GM19099 (cell line): ENCODE results near the gene SPAG5.

Source experiments
- POLR2A ChIP-seq: IDR thresholded peaks from 3 replicates; pipeline ENCODE4 v1.6.1; 2011; ENCODE audit warnings: low read depth; ENCODE audit not compliant: insufficient read length; ENCODE audit errors: extremely low read depth

The SPAG5 gene

DNA sequence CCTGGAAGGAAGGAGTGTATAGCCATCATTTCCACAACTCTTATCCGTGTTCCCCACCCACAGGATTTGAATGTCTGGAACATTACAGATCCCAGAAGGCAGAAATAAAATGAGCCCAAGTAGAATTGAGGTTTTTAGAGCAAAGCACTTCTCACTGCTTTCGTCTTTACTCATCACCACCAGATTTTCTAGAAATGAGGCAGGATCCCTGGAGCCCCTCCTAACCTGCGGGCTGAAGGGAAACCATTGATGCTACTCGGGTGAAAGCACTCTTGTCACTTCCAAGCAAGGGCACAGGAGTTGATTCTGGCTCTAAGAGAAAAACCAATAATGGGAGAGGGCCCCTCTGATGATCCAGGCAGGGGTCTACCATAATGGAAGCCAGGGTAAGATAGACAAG, 19.3 kb downstream of the SPAG5 start:
- TF ChIP-seq POLR2A, result no peak

DNA sequence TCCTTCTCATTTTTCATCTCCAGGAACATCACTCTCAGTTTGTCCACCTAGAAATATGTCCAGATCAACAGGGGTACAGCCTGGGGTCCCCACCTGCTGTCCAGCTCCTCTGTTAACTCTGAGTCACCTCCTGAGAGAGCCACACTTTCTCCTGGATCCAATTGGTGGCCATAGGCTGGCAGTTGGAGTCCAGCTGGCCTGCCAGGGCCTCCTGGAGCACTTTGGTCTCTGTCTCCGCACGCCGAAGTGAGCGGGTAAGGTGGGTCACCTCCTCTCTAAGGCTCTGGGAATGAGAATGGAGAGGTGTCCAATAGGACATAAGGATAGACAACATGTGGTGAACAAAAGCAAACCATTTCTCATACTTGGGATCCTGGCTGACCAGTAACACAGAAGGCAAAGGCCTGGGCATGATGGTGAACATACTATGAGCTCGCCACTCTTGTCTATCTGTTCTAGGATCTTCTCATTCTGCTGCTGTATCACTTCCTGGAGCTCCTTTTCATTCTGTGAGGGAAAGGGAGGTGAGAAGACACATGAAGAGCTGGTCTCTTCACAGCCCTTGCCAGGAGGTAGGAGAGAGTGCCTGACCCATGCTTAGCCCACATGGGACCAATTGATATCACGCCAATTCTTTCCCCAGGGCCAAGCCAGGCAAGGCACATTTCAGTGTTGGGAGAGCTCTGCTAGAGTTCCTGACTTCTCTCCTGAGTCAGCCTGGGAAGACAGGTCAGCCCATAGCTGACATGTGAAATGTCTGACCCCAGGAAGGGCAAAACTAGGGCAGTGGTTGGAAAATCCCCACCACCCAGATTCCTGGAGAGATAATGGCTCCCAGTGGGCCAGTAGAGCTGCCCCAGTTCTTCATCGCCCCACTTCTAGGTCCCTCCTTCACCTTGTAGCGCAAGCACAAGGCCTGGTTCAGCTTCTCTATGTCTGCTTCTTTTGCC, 20.3 kb downstream of the SPAG5 start:
- no peak for TF ChIP-seq POLR2A

GRCh38 chr17:28577466-28577824, 21.4 kb downstream of the SPAG5 start:
- TF ChIP-seq POLR2A, result no peak

DNA sequence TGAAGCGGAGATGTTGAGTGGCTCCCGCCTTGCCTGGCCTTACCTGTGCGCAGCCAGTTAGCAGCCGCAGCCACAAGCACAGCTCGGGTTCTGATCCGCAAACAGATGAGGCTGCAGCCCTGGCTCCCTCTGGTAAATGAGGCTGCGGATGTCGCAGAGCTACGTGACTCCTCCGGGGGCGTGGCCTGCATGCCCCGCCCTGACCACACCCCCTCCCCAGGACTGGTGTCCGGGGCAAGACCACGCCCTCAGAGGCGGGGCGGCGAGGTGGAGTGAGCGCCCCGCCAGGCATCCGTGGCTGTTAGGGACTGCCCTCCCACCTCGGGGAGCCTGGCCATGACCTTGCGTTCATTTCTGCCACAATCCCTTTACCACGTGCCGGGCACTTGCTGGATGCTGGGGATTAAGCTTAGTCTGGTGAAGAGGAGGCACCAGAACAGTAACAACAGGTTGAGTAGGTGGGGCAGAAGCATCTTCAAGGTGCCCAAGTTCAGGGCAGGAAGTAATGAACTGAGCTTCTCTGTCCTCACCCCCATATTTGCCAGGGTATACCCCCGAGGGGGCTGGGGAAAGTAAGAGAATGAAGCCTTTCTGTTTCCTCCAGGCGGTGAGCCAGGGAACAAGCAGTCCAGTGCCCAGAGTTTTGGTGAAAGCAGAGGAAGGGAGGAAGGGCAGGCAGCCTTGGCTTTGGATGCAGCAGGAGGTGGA, 21.9 kb downstream of the SPAG5 start, which contains the start of gene ALDOC:
ALDOC (minus strand) TSS at position 138 of the 708 bp plus-strand sequence. CDS start 1,363 bp downstream, outside the sequence.
- TF ChIP-seq POLR2A, result peak; percentile 89

- TF ChIP-seq POLR2A, result no peak
These were observed 23.6 kb downstream of the SPAG5 start for GRCh38 chr17:28575126-28575795.

DNA sequence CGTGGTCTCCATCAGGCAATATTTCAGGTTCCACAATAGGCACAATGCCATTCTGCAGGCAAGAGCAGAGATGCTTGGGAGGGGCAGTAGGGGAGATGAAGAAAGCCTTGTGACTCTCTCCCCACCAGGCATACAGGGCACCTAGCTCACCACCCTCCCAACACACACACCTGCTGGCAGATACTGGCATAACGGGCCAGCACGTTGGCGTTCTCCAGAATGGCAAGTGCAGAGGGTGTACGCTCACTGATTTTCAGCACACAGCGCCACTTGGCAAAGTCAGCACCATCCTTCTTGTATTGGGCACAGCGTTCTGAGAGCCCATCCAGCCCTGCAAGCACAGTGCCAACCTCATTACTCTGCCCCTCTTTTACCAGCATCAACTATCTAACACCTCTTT, 24.3 kb downstream of the SPAG5 start:
- TF ChIP-seq POLR2A, result no peak

DNA sequence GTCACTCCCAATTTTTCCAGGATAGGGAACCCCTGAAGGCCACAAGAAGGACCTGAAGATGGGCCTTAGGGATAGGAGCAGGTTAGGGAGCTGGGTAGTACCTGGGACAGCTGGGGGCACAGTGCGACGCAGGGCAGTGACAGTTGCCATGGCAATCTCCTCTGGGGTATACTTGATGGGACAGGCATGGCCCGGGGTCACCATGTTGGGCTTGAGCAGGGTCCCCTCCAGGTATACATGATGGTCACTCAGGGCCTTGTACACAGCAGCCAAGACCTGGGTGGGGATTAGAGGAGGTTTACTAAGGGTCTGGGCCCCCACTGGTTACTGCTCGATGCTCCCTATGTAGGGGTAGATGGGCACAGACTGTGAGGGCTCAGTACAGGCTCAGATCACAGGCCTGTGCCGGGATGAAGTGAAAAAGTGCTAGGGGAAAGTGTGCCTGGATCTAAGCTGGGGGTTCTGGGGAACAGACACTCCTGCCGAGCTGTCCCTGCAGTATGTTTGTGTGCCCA, 24.8 kb downstream of the SPAG5 start:
- no peak for TF ChIP-seq POLR2A

GRCh38 chr17:28573521-28573920, 25.3 kb downstream of the SPAG5 start:
- no peak for TF ChIP-seq POLR2A

DNA sequence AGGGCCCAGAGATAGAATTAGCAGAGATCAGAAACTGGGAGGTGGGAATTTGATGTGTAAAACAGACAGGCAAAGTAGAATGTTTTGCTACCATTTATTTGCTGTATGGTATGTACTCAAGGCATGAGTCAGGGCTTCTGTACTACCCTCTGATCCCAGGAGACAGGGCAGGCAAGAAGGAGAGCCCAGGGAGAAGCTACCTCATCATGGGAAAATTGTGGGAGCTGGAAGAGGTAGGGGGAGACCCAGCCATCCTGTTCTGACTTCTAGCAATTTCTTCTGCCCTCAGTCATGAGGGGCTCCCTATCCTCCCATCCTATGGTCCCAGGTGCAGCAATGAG, 25.8 kb downstream of the SPAG5 start:
- TF ChIP-seq POLR2A, result no peak

- TF ChIP-seq POLR2A, result no peak
These were observed 26.4 kb downstream of the SPAG5 start for GRCh38 chr17:28572259-28573039.

GRCh38 chr17:28571361-28572122, 27.3 kb downstream of the SPAG5 start, which contains the start of gene PIGS:
Gene PIGS, minus strand, starts transcription at chr17:28571524. Its CDS starts 28 bp downstream, at chr17:28571496.
- TF ChIP-seq POLR2A, result peak; percentile 80

- no peak for TF ChIP-seq POLR2A
These were observed 28.0 kb downstream of the SPAG5 start for GRCh38 chr17:28570716-28571360.

DNA sequence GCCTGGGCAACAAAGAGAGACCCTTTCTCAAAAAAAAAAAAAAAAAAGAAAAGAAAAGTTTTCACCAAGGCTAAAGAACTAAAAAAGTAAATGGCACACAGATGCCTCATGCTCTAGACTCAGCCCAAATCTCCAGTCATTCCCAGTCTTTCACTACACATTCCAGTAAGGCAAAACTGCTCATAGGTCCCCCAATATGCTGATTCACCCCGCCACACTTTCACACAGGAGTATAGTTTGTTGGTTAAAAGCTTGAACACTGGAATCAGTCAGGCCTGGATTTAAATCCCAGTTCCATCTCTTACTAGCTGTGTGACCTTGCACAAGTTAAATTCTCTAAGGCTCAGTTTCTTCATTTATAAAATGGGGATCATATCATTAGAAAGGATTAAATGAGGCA, 29.4 kb downstream of the SPAG5 start:
- TF ChIP-seq POLR2A, result no peak

DNA sequence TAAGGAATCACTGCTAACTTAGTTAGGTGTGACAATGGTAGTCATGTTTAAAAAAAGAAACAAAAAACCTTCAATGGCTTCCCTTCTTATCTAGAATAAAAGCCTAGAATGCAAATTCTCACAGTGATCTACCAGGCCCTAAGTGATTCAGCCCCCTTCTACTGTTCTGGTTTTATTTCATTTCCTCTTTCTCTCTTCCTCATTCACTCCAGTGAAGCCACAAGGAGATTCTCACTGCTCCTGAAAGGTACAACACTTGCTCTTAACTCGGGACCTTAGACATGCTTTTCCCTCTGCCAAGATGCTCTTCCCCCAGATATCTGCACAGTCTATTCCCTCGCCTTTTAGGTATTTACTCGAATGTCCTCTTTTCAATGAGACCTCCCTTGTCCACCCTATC, 31.2 kb downstream of the SPAG5 start:
- TF ChIP-seq POLR2A, result no peak

DNA sequence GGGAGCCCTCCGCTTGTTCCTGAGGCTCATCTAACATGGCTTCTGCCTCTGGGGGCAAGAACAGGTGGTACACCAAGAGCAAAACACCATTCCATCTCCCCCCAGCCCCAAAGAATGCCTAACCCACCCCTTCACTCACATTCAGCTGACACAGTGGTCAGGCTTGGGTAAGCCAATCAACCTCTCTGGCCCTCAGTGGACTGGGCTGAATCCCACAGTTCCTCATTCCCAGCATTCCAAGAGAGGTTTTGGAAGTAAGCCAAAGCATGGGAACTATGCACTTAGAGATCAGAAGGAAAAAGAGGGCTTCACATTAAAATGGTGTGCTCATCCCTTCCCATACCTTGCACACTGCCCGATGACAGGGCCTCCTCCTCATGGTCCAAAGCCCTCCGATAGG, 35.4 kb downstream of the SPAG5 start:
- no peak for TF ChIP-seq POLR2A
